Lower leg skin (tissue), 3 donors: ENCODE measurements around the gene VEZF1.

ENCODE experiments used
- POLR2A ChIP-seq, 2 donors: fragments of 450-650 bp; IDR thresholded peaks; one replicate each; pipeline ENCODE4 v1.6.1; 2016 to 2017; ENCODE audit warnings: antibody characterized with exemption in 2 of 2, mild to moderate bottlenecking in 1 of 2, moderate library complexity in 1 of 2
- TF ChIP-seq, protein P1 (sequence below), 3 donors: fragments of 450-650 bp; IDR thresholded peaks; one replicate each; pipeline ENCODE4 v1.5.1; 2016; ENCODE audit warnings: antibody characterized with exemption in 3 of 3, mild to moderate bottlenecking in 3 of 3, moderate library complexity in 2 of 3

DNA sequence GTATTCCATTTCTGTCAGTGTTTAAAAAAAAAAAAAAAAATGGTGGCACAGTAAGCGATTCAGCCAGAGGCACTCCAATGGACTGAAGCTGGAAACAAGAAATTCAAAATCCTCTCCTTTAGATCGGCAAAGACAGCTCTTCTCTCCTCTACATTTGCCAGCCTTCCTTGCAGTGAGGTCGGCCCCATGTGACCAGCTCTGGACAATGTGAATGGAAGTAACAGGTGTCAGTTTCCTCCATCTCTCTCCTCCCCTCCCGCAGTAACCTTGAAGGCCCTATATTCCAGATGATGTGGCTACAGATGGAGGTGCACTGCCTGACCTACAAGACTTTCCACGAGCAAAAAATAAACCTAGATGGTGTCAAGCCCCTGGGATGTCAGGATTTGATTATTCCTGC, 47.8 kb downstream of the VEZF1 start:
- TF ChIP-seq, protein P1, sequence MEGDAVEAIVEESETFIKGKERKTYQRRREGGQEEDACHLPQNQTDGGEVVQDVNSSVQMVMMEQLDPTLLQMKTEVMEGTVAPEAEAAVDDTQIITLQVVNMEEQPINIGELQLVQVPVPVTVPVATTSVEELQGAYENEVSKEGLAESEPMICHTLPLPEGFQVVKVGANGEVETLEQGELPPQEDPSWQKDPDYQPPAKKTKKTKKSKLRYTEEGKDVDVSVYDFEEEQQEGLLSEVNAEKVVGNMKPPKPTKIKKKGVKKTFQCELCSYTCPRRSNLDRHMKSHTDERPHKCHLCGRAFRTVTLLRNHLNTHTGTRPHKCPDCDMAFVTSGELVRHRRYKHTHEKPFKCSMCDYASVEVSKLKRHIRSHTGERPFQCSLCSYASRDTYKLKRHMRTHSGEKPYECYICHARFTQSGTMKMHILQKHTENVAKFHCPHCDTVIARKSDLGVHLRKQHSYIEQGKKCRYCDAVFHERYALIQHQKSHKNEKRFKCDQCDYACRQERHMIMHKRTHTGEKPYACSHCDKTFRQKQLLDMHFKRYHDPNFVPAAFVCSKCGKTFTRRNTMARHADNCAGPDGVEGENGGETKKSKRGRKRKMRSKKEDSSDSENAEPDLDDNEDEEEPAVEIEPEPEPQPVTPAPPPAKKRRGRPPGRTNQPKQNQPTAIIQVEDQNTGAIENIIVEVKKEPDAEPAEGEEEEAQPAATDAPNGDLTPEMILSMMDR (IDR thresholded peaks at IDR 0.05), result no peak
- TF ChIP-seq POLR2A (IDR thresholded peaks at IDR 0.05), result no peak
